Cerebellar cortex (tissue), 1 donor: Measurements from ENCODE around the gene HP.
A peak's percentile ranks its signal among the peaks of the same experiment; 100 is the strongest.
"Not testable (repeated sequence)": the region's sequence is repeated elsewhere in the genome, so short reads cannot be mapped to it uniquely, and the experiment has no call there.

Experiments
- DNase-seq: peaks from one replicate; pipeline ENCODE4 v3.0.0-alpha.2; 2015; ENCODE audit warnings: low spot score

Gene HP

DNA sequence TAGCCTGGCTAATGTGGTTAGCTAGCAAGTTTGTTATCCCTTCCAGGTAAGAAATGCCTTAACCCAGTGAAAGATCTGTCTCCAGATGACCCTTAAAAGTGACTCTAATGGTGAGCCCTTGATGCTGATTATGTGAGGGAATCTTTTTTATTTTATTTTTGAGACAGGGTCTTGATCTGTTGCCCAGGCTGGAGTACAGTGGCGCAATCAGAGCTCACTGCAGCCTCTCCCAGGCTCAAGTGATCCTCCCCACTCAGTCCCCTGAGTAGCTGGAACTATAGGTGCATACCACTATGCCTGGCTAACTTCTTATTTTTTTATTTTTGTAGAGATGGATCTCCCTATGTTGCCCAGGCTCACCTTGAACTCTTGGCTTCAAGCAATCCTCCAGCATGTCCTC, 10.8 kb upstream of the HP start:
- DNase-seq, result no peak

DNA sequence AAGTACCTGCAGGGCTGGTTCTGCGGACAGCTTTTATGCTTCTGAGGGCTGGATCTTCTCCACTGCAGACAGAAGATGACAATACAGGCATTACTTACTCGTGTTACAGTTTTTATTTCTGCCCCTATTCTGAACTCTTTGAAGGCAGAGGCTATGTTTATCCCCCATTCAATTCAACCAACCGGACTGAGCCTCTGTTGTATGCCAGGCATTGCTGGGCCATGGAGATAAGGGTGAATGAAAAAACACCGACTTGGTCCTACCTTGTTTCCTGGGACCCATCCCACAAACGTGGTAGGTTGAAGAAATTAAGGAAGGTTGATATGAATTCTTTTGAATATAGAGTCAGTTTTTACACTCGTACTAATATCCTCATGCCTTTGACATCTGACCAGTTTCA, 10.0 kb upstream of the HP start:
- DNase-seq, result no peak

DNA sequence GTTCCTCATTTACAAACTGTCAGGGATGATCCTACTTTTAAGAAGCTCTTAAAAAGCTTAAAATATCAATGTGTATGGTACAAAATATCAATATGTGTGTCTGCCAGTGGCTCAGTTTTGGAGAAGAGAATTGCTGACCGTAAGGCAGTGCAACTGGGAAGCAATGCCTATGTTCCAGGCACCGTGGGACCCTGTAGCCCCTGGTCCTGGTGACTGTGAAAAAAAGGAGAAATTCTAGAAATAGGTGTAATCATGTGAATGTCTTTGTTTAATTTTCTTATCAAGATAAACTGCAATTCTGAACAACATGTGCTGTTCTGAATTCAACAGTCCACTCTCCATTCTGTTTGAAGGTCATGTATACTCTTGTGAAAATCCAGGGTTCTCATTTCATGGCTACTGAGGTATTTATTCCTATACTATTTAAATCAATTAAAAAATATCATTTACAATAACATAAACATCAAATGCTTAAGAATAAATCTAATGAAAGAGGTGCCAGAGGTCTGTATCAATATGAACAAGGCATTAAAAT, 9.4 kb upstream of the HP start:
- DNase-seq, result no peak

DNA sequence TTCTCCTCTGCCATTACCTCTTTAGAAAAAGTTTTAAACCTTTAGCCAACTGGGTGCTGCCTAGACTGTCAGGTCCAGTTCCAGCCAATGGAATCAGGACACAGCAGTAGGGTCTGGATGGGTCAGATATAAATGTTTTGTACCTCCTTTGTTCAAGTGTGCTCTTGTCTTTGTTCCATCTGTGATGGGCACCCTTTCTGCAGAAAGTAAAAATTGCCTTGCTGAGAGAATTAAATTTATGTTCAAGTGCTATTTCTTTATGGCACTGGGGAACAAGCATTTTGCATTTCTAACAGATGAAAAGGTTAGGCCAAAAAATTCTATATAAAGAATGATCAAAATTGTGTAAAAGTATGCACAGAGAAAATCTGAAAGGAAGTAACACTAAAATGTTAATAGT, 5.2 kb upstream of the HP start:
- no peak for DNase-seq

DNA sequence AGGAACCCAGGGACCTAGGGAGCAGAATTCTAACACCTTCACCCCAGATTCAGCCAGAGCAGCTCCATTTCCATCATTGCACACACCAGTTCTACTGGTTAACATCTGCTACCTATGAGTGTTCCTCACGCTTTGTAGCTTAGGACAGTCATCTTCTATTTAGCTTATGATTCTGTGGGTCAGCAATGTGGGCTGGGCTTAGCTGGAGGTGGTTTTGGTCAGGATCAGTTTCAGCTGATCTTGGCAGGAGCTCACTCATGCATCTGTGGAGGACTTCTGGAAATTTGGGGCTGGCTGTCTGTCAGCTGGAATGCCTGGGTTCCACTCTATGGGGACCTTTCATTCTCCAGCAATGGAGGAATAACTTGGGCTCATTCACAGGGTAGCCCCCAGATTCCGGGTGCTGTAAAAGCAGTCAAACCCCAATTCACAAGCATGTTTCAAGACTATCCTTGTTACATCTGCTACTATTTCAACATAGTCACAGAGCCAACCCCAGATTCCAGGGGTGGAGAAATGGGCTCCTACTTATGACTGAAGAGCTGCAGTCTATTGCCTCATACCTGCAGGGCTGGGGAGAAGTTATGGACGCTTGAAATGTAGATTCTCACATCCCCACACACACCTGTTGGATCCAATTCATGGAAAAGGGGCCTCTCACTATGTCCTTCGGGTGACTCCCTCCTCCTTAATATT, 3.4 kb upstream of the HP start:
- DNase-seq, result no peak

DNA sequence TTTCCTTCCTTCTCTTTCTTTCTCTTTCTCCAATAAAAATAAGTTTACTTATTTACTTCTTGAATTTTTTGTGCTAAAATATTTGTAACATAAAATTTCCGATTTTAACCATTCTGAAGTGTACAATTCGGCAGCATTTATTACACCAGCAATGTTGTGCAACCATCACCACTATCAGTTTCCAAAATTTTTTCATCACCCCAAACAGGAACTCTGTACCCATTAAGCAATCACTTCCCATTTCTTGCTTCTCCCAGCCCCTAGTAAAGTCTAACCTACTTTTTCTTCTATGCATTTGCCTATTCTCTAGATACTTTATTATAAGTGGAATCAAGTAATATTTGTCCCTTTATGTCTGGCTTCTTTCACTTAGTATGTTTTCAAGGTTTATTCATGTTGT, 2.5 kb upstream of the HP start:
- DNase-seq, result no peak

DNA sequence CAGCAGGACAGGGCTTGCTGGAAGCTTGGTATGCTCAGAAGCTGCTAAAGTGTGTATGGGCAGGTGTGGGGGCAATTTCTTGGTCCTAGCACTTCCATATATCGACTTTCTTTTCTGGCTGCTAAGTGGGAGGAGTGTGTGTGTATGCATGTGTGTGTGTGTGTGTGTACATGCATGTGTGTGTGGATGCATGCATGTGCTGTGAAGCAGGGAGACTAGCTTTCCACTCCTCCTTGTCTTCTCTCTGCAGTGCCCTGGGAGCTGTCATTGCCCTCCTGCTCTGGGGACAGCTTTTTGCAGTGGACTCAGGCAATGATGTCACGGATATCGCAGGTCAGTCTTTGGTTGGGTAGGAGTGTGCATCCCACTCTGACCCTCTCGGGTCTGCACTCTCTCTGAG, 1.6 kb downstream of the HP start:
- no peak for DNase-seq

DNA sequence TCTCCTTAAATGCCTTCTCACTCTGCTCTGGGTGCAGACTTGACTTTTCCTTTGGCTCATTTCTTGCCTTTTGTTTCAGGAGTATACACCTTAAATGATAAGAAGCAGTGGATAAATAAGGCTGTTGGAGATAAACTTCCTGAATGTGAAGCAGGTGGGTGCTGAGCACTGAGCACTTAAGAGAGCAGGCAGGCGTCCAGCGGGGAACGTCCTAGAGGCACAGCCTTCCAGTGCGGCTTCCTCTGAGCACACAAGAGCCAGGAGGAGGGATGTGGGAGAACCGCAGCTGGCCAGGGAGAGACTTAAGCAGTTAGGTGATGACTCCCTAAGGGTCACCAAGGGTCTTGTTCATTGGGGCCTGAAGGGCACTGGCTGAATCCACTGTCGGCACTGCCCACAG, 3.0 kb downstream of the HP start:
- not testable (repeated sequence) for DNase-seq

DNA sequence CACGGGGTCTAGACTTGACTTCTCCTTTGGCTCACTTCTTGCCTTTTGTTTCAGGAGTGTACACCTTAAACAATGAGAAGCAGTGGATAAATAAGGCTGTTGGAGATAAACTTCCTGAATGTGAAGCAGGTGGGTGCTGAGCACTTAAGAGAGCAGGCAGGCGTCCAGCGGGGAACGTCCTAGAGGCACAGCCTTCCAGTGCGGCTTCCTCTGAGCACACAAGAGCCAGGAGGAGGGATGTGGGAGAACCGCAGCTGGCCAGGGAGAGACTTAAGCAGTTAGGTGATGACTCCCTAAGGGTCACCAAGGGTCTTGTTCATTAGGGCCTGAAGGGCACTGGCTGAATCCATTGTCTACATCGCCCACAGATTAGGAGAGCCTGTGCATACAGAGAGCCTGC, 4.8 kb downstream of the HP start:
- not testable (repeated sequence) for DNase-seq

DNA sequence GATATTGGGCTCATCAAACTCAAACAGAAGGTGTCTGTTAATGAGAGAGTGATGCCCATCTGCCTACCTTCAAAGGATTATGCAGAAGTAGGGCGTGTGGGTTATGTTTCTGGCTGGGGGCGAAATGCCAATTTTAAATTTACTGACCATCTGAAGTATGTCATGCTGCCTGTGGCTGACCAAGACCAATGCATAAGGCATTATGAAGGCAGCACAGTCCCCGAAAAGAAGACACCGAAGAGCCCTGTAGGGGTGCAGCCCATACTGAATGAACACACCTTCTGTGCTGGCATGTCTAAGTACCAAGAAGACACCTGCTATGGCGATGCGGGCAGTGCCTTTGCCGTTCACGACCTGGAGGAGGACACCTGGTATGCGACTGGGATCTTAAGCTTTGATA, 6.1 kb downstream of the HP start:
- peak; percentile 8 for DNase-seq

DNA sequence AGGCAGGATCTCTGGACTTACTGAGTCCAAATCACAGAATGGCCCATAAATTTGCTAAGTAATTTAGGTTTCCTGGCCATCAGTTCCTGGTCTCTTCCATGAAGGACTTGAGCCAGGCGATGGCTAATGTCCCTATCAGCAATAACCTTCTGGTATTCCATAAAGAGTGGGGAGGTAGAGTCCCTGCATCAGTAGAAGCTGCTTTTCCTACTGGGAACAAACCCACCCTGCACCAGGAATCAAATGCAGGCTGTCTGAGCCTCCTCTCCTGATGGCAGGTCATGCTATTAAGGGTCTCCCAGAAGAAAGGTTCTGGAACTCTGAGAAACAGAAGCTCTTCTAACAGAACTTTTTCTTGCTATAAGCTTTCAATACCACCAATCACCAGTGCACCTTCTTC, 7.3 kb downstream of the HP start:
- no peak for DNase-seq

DNA sequence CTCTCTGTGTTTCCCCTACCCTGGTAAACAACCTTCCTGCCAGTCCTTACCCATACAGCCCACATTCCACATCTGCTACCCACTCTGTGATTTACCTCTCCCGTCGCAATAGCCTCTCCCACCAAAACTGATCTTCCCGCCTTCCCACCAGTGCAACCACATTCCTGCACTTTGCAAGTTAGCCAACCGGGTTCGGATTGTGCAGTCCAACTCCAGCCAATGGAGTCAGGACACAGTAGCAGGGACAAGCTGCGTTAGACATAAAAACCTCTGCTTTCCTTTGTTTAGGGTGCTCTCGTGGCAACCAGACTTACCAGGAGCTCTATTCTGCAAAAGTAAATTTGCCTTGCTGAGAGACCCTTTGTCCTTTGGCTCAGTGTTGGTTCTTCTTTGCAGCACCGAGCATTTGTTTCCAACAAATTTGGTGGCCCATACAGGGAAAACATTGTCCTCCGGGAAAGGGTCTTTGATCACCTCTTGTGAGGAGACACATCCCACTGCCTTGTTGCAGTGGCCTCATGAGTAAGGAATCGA, 10.1 kb downstream of the HP start:
- DNase-seq, result no peak

DNA sequence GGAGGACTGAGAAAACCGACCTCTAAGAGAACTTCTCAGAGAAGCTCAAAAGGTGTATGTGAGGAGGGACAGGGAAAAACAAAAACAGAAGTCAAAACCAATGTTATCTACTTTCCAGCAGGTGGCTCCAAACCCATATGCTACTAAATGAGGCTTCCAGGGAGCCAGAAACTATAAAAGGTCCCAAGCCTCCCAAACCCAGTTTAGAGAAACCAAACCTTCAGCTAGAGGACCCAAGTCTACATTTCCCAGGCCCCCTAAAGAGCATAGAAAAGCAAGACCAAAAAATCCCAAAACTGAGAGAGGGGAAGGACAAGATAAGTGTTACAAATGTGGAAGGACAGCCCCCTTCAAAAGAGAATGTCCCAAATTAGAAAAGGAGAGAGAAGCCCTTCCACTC, 12.4 kb downstream of the HP start:
- peak; percentile 43 for DNase-seq

DNA sequence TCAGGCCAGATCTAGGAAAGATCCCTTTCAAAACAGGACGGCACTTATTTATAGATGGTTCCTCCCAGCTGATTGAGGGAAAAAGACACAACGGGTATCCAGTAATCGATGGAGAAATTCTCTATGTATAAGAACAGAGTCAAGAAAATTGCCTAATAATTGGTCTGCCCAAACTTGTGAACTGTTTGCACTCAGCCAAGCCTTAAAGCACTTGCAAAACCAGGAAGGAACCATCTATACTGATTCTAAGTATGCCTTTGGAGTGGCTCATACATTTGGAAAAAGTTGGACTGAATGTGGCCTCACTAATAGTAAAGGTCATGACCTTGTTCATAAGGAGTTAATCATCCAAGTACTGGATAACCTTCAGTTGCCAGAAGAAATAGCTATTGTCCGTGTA, 14.6 kb downstream of the HP start:
- no peak for DNase-seq

DNA sequence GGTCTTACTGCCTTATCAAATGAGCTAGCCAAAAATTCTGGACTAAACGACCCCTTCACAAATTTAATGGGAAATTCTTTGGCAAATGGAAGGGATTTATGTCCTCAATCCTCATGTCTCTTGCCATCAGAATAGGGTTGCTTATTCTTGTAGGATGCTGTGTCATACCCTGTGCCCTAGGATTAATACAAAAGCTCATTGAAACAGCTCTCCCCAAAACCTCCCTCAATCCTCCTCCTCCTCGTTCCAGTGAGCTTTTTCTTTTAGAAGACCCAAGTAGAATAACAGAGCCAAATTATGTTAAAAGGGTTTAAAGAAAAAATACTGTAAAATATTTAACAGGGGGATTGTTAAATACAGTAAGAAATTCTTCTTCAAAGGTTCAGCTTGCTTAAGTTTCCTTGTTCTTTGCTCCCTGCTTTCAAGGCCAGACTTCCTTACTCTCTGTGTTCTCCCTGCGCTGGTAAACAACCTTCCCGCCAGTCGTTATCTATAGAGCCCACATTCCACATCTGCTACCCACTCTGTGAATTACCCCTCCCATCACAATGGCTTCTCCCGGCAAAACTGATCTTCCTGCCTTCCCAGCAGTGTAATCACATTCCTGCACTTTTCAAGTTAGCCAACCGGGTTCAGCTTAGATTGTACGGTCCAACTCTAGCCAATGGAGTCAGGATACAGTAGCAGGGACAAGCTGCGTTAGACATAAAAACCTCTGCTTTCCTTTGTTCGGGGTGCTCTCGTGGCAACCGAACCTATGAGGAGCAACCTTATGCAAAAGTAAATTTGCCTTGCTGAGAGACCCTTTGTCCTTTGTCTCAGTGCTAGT, 18.4 kb downstream of the HP start:
- no peak for DNase-seq

DNA sequence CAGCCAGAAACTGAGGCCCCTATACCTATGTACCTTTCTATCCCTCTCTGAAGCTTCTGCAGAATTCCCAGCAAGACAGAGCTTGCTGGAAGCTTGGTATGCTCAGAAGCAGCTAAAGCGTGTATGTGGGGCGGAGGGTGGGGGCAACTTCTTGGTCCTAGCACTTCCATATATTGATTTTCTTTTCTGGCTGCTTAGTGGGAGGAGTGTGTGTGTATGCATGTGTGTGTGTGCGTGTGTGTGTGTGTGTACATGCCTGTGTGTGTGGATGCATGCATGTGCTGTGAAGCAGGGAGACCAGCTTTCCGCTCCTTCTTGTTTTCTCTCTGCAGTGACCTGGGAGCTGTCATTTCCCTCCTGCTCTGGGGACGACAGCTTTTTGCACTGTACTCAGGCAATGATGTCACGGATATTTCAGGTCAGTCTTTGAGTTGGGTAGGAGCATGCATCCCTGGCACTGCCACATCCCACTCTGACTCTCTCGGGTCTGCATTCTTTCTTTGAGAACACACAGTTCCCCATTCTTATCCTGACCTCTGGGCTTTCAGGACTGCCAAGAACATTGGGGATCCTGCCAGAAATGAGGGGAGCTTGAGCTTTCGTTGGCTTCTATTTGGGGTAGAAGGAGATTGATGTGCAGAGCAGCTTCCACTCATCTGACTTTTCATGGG, 19.4 kb downstream of the HP start:
- peak; percentile 7 for DNase-seq

DNA sequence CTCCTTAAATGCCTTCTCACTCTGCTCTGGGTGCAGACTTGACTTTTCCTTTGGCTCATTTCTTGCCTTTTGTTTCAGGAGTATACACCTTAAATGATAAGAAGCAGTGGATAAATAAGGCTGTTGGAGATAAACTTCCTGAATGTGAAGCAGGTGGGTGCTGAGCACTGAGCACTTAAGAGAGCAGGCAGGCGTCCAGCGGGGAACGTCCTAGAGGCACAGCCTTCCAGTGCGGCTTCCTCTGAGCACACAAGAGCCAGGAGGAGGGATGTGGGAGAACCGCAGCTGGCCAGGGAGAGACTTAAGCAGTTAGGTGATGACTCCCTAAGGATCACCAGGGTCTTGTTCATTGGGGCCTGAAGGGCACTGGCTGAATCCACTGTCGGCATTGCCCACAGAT, 20.8 kb downstream of the HP start:
- DNase-seq, result not testable (repeated sequence)

DNA sequence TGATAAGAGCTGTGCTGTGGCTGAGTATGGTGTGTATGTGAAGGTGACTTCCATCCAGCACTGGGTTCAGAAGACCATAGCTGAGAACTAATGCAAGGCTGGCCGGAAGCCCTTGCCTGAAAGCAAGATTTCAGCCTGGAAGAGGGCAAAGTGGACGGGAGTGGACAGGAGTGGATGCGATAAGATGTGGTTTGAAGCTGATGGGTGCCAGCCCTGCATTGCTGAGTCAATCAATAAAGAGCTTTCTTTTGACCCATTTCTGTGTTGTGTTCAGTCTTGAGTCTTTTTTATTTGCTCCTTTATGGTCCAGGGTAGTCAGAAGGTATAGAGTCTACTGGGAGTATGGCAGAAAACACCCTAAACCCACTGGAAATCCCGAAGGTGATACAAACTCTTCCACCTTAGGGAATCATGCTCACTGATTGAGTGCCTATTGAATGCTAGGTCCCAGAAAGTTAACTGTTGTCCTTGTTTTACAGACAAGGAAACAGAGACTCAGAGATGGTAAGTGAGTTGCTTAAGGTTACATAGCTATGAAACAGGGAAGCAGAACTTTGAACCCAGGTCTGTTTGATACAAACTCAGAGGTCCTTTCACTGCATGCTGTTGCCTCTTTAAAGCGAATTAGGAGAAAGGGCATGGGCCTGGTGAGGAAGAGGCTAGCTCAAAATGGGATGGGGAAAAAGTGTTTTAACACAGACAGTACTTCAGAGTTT, 22.8 kb downstream of the HP start:
- not testable (repeated sequence) for DNase-seq

DNA sequence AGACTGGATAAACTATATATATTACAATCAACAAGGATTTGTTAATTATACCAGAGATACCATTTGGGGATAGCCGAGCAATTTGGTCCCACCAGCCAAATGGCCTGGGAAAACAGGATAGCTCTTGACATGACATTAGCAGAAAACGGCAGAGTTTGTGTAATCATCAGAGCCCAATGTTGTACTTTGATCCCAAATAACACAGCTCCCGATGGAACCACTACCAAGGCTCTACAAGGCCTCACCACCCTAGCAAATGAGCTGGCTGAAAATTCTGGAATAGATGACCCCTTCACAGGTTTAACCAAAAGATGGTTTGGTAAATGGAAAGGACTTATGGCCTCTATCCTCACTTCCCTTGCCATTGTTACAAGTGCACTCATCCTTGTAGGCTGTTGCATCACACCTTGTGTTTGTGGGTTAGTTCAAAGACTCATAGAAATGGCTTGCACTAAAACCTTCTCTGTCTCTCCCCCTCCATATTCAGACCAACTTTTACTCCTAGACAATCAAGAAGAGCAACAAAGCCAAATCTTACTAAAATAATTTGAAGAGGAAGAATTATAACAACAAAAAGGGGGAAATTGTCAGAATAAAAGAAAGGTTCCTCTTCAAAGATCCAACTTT, 29.6 kb downstream of the HP start:
- DNase-seq, result no peak

DNA sequence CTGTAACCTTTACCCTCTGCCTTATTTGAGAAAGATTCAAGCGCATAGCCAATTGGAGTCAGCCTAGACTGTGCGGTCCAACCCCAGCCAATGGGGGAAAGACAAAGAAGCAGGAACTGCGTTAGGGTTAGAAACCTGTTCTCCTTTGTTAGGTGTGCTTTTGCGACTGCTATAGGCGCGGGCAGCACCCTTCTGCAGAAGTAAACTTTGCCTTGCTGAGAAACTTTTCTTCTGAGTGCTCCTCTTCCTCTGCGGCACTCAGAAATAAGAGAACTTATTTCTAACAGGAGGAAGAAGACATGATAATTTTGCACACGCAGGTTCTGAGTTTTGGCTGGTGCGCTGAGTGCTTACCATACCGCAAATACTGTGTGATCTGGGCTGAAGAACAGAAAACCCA, 30.1 kb downstream of the HP start:
- no peak for DNase-seq

DNA sequence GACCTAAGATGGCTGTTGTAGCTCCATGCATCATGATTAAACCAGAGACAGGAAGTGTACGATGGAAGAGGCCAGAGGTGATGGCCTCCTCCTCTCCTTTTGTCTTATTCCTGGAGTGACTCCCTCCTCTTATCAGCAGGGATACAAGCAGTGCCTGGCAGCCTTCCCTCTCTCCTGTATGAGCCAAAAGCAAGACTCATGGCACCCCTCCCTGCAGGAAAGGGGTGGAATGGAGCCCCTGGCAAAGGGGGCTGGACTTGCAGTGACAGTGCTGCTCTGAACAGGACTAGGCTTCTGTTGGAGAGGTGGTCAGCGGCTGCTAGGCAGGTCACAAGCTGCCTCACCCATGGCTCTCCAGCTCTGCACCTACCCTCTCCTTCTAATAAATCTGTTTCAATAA, 30.7 kb downstream of the HP start:
- DNase-seq, result no peak

DNA sequence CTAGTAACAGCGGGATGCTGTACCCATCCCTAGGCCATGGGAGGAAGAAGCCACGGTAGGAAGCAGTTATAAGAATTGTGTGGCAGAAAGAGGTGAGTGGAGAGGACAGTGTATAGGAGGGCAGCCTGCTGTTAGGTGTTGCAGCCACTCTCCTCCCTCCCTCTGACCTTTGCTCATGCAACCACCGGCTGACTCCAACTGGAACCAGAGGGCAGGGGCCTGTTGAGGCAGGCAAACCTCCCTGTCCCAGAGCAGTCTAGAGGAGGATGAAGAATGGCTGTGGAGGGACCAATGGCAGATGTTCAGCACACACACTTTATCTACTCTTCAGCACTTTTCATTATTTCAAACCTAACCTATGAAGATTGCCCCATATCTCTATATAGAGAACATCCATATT, 36.9 kb downstream of the HP start:
- no peak for DNase-seq
